Skeletal muscle tissue (tissue), 4 donors: ENCODE data around the gene KRTAP4-16. TPM values are rescaled to one million over a fixed set of nuclear protein-coding genes. Genes with fewer than 3 reads are reported as not detected.
"Not testable (repeated sequence)": the region's sequence is repeated elsewhere in the genome, so short reads cannot be mapped to it uniquely, and the experiment has no call there.

Source experiments
- H3K27ac ChIP-seq: one replicate; pipeline ENCODE4 v1.7.0; 2013; ENCODE audit warnings: mild to moderate bottlenecking, low read depth, low read length, inconsistent platforms
- H3K27me3 ChIP-seq, 3 donors: one replicate each; pipeline ENCODE4 v1.7.0; 2013; ENCODE audit warnings: low read length in 3 of 3; ENCODE audit not compliant: control insufficient read depth in 3 of 3, insufficient read depth in 3 of 3
- H3K36me3 ChIP-seq, 3 donors: one replicate each; pipeline ENCODE4 v1.7.0; 2013; ENCODE audit warnings: low read length in 3 of 3; ENCODE audit not compliant: control insufficient read depth in 3 of 3, insufficient read depth in 3 of 3
- H3K4me1 ChIP-seq, 3 donors: one replicate each; pipeline ENCODE4 v1.7.0; 2013; ENCODE audit warnings: low read length in 3 of 3, mild to moderate bottlenecking in 3 of 3; ENCODE audit not compliant: control insufficient read depth in 3 of 3, insufficient read depth in 3 of 3
- H3K4me3 ChIP-seq, 3 donors: one replicate each; pipeline ENCODE4 v1.7.0; 2013; ENCODE audit warnings: low read length in 3 of 3
- H3K9ac ChIP-seq, 3 donors: one replicate each; pipeline ENCODE4 v1.7.0; 2013; ENCODE audit warnings: low read length in 3 of 3, mild to moderate bottlenecking in 3 of 3, moderate library complexity in 2 of 3, low read depth in 1 of 3
- H3K9me3 ChIP-seq, 3 donors: one replicate each; pipeline ENCODE4 v1.7.0; 2013; ENCODE audit warnings: low read length in 3 of 3; ENCODE audit not compliant: control insufficient read depth in 3 of 3
- total RNA-seq: library from RNA; depleted of rRNA; stranded (reverse); fragments of >200 nt; gene quantifications from one replicate; pipeline ENCODE4 v1.2.3, GENCODE V29; 2014
- donor health status: Osteomylitis.

KRTAP4-16 gene
- not detected for total RNA-seq

GRCh38 chr17:41101586-41102259 is at the start of gene KRTAP4-16:
Gene KRTAP4-16 (minus strand): TSS chr17:41102209. CDS start chr17:41102209, 0 bp downstream.
- Histone ChIP-seq H3K9me3 (no peaks in the 10 kb centered on the region), H3K4me1 (no peaks in the 10 kb centered on the region), H3K27me3 (peaks cover 0 to 5% (median 2%) of the 10 kb centered on the region in 3 donors), H3K27ac (no peak within 1 kb of the TSS), H3K4me3 (no peak within 1 kb of the TSS), H3K9ac (no peak within 1 kb of the TSS), H3K36me3 (no peaks in the 10 kb centered on the region)

- Histone ChIP-seq H3K9me3 (no peaks in the 10 kb centered on the region), H3K27ac (no peak overlapping the region), H3K9ac (no peak overlapping the region), H3K27me3 (peaks cover 0 to 3% (median 2%) of the 10 kb centered on the region in 3 donors), H3K4me1 (no peaks in the 10 kb centered on the region), H3K36me3 (no peaks in the 10 kb centered on the region), H3K4me3 (no peak overlapping the region)
Measured at GRCh38 chr17:41151525-41151924, 49.5 kb upstream of the KRTAP4-16 start.

DNA sequence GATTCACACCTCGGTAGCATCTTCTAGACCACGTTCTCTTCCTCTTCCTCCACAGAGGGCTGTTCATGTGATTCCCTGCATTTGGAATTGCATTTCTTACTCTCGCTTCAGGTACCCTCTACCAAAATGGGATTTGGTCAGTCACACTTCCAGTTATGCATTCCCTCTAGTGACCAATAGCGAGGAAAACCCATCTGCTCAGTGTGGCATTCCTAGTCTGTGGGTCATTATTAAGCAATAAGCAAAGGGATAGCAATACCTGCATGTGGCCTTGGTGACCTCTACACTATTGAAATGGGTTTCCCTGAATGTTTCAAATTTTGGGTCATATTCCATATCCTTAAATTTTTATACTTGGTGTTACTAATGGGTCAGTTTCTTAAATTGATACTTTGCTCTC is 48.0 kb upstream of the KRTAP4-16 start:
- peaks cover 0 to 3% (median 2%) of the 10 kb centered on the region in 3 donors for H3K27me3 ChIP-seq
- no peak overlapping the region for H3K27ac ChIP-seq
- no peaks in the 10 kb centered on the region for H3K4me1 ChIP-seq
- no peak overlapping the region for H3K9ac ChIP-seq
- H3K36me3 ChIP-seq: no peaks in the 10 kb centered on the region
- no peaks in the 10 kb centered on the region for H3K9me3 ChIP-seq
- no peak overlapping the region for H3K4me3 ChIP-seq

DNA sequence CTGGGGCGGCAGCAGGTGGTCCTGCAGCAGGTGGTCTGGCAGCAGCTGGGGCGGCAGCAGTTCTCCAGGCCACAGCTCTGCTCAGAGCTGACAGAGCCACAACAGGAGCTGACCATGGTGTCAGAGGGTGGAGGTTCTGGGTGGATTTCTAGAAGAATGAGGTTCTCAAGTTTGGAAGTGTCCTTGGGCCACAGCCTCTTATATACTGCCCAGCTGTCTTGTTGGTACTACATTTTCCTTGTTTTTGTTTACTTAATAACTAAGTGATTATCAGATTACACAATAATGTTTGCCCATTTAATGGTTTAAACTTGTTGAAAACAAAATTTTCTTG is 47.6 kb upstream of the KRTAP4-16 start, which contains the start of gene KRTAP4-5:
TSS of gene KRTAP4-5 (minus strand) at position 174 of the 334 bp plus-strand sequence. CDS start at position 116, 58 bp downstream.
- Histone ChIP-seq H3K4me3 (no peak within 1 kb of the TSS), H3K9ac (no peak within 1 kb of the TSS), H3K9me3 (no peaks in the 10 kb centered on the region), H3K27me3 (peaks cover 0 to 3% (median 2%) of the 10 kb centered on the region in 3 donors), H3K36me3 (no peaks in the 10 kb centered on the region), H3K27ac (no peak within 1 kb of the TSS), H3K4me1 (no peaks in the 10 kb centered on the region)

DNA sequence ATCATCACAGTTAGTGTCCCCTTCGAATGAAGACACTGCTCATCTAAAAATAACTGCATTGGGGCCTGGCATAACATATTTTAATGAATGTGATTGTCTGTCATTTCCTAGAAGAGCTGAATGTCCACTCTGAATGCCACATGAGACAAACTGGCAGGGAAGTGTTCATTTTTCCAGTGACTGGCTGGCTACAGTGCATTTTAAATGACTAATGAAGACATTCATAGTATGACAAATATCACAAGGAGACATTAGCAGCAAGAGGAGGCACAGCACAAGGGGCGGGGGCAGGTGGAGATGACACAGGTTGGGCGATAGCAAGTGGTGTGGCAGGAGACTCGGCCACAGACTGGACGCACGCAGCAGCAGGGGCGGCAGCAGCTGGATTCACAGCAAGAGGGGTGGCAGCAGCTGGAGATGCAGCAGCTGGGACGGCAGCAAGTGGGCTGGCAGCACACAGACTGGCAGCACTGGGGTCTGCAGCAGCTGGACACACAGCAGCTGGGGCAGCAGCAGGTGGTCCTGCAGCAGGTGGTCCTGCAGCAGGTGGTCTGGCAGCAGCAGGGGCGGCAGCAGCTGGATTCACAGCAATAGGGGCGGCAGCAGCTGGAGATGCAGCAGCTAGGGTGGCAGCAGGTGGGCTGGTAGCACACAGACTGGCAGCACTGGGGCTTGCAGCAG is 47.1 kb upstream of the KRTAP4-16 start:
- not testable (repeated sequence) for H3K9ac ChIP-seq, H3K27ac ChIP-seq, H3K36me3 ChIP-seq, H3K4me1 ChIP-seq, H3K4me3 ChIP-seq, H3K9me3 ChIP-seq, H3K27me3 ChIP-seq

GRCh38 chr17:41147531-41148204 is 45.7 kb upstream of the KRTAP4-16 start:
- Histone ChIP-seq H3K27me3 (no peaks in the 10 kb centered on the region), H3K9ac (no peak overlapping the region)

GRCh38 chr17:41145261-41145660 is 43.3 kb upstream of the KRTAP4-16 start:
- Histone ChIP-seq H3K36me3 (no peaks in the 10 kb centered on the region), H3K27ac (no peak overlapping the region), H3K9me3 (peaks cover 0 to 5% (median 0%) of the 10 kb centered on the region in 3 donors), H3K27me3 (no peaks in the 10 kb centered on the region), H3K4me3 (no peak overlapping the region), H3K4me1 (no peaks in the 10 kb centered on the region), H3K9ac (no peak overlapping the region)

More at GRCh38 chr17:41147531-41148204, 45.7 kb upstream of the KRTAP4-16 start:
- Histone ChIP-seq H3K9me3 (peaks cover 0 to 5% (median 0%) of the 10 kb centered on the region in 3 donors), H3K27ac (no peak overlapping the region), H3K4me3 (no peak overlapping the region), H3K4me1 (no peaks in the 10 kb centered on the region), H3K36me3 (no peaks in the 10 kb centered on the region)

DNA sequence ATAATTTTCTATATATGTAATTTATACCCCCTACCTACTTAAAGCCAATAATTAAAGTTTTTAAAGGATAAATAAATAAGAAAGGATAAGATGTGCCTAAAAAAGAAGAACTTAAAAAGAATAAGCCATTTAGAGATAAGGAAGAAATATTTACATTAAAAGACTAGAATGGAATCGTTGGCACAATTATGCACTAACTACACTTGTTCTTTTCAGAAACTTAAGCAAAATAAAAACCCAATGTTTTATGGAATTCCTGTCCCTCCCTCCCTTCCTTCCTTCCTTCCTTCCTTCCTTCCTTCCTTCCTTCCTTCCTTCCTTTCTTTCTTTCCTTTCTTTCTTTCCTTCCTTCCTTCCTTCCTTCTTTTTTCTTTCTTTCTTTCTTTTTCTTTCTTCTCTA is 42.8 kb upstream of the KRTAP4-16 start:
- Histone ChIP-seq H3K9ac (no peak overlapping the region), H3K9me3 (peaks cover 0 to 5% (median 0%) of the 10 kb centered on the region in 3 donors), H3K27me3 (peaks cover 0 to 2% (median under 1%) of the 10 kb centered on the region in 3 donors), H3K4me3 (no peak overlapping the region), H3K4me1 (no peaks in the 10 kb centered on the region), H3K36me3 (no peaks in the 10 kb centered on the region), H3K27ac (no peak overlapping the region)

DNA sequence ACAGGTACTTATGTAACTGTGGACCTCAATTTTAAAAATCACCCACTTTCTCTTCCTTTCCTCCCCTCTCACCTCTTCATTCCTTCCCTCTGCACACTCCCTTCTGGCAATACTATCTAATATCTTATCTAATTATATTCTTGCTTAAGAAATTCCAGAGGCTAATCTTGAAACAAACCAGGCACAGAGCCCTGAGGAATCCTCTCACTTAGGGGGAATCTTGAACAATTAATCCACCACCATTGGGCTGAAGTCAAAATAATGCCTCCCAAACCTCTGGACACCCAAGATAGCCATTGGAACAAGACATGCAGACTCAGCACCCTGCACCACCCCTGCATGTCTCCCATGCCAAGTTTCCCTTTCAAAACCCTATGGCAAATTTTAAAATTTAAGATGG is 39.4 kb upstream of the KRTAP4-16 start:
- Histone ChIP-seq H3K4me1 (no peaks in the 10 kb centered on the region), H3K9ac (no peak overlapping the region), H3K4me3 (no peak overlapping the region), H3K27me3 (peaks cover 0 to 4% (median 3%) of the 10 kb centered on the region in 3 donors), H3K9me3 (peaks cover 0 to 5% (median 0%) of the 10 kb centered on the region in 3 donors), H3K27ac (no peak overlapping the region), H3K36me3 (no peaks in the 10 kb centered on the region)
